ENCODE measurements around the gene RNGTT. TPM values are rescaled to one million over a fixed set of nuclear protein-coding genes. Genes with fewer than 3 reads are reported as not detected.

The RNGTT gene
- total and polyA plus RNA-seq, 10 of the 15 experiments (the other 5 are each of a cell fraction or from before 2014, with no cell fraction given), result 7.7 to 30.4 (median 22.2) TPM

GRCh38 chr6:88662163-88662580 lies 301.2 kb downstream of the RNGTT start (continued):
- TF ChIP-seq PRDM15 (CRISPR knock-in tag; IDR thresholded peaks at IDR 0.05) (no peak), SMAD1 (IDR thresholded peaks at IDR 0.05; ENCODE audit: low read depth, partially characterized antibody) (peak; percentile 100), IKZF2 (IDR thresholded peaks at IDR 0.05) (peak; percentile 85 to 89), ATF7 (IDR thresholded peaks at IDR 0.05; ENCODE audit: low read depth) (peak; percentile 74), ZNF24 (IDR thresholded peaks at IDR 0.05) (peak; percentile 76; the same call in 1 of the 2 replicates), ZBTB11 (CRISPR knock-in tag; IDR thresholded peaks at IDR 0.05) (no peak), ZNF274 (IDR thresholded peaks at IDR 0.05; ENCODE audit: insufficient read depth, insufficient read length) (no peak), TCF12 (IDR thresholded peaks at IDR 0.05; ENCODE audit: low read depth, low read length) (0 out of 2 replicates have a peak, but pooled peaks have one; percentile 9), POU2F2 (IDR thresholded peaks at IDR 0.05; ENCODE audit: borderline replicate concordance, low read depth, low read length) (peak; percentile 19; the same call in 1 of the 3 replicates), RCOR1 (conservative IDR thresholded peaks at IDR 0.05; ENCODE audit: low read depth, low read length) (0 out of 2 replicates have a peak, but pooled peaks have one; percentile 10), RUNX3 (IDR thresholded peaks at IDR 0.05; ENCODE audit: low read length) (0 out of 2 replicates have a peak, but pooled peaks have one; percentile 6), POLR2AphosphoS5 (IDR thresholded peaks at IDR 0.05; ENCODE audit: low read length) (no peak), SP1 (IDR thresholded peaks at IDR 0.05; ENCODE audit: low read depth, low read length) (no peak), JUND (IDR thresholded peaks at IDR 0.05; ENCODE audit: low read depth, low read length) (peak; percentile 30; the same call in 1 of the 2 replicates), CHD2 (IDR thresholded peaks at IDR 0.05; ENCODE audit: borderline replicate concordance, low read depth, low read length) (0 out of 2 replicates have a peak, but pooled peaks have one; percentile 18), GABPA (IDR thresholded peaks at IDR 0.05; ENCODE audit: low read depth) (no peak), ATF2 (IDR thresholded peaks at IDR 0.05; ENCODE audit: low read length) (0 out of 2 replicates have a peak, but pooled peaks have one; percentile 40), KDM1A (IDR thresholded peaks at IDR 0.05; ENCODE audit: borderline replicate concordance) (no peak)
- TF ChIP-seq, protein P1, sequence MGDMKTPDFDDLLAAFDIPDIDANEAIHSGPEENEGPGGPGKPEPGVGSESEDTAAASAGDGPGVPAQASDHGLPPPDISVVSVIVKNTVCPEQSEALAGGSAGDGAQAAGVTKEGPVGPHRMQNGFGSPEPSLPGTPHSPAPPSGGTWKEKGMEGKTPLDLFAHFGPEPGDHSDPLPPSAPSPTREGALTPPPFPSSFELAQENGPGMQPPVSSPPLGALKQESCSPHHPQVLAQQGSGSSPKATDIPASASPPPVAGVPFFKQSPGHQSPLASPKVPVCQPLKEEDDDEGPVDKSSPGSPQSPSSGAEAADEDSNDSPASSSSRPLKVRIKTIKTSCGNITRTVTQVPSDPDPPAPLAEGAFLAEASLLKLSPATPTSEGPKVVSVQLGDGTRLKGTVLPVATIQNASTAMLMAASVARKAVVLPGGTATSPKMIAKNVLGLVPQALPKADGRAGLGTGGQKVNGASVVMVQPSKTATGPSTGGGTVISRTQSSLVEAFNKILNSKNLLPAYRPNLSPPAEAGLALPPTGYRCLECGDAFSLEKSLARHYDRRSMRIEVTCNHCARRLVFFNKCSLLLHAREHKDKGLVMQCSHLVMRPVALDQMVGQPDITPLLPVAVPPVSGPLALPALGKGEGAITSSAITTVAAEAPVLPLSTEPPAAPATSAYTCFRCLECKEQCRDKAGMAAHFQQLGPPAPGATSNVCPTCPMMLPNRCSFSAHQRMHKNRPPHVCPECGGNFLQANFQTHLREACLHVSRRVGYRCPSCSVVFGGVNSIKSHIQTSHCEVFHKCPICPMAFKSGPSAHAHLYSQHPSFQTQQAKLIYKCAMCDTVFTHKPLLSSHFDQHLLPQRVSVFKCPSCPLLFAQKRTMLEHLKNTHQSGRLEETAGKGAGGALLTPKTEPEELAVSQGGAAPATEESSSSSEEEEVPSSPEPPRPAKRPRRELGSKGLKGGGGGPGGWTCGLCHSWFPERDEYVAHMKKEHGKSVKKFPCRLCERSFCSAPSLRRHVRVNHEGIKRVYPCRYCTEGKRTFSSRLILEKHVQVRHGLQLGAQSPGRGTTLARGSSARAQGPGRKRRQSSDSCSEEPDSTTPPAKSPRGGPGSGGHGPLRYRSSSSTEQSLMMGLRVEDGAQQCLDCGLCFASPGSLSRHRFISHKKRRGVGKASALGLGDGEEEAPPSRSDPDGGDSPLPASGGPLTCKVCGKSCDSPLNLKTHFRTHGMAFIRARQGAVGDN (IDR thresholded peaks at IDR 0.05), result no peak
